Prostate gland (tissue), 2 donors: ENCODE measurements around the gene CCDC157. TPM values are rescaled to one million over a fixed set of nuclear protein-coding genes. Genes with fewer than 3 reads are reported as not detected.

Experiments
- DNase-seq: peaks from one replicate; pipeline ENCODE4 v3.0.0-alpha.2; 2019; ENCODE audit warnings: low spot score
- H3K27ac ChIP-seq, 2 donors: fragments of 200-600 bp; sonication (generic); 2 replicates each; pipeline ENCODE4 v1.5.1; 2017 to 2019
- H3K27me3 ChIP-seq: fragments of 200-600 bp; sonication (generic); replicated peaks from 2 replicates; pipeline ENCODE4 v1.5.1; 2019; ENCODE audit not compliant: insufficient read depth
- H3K36me3 ChIP-seq, 2 donors: fragments of 200-600 bp; sonication (generic); 1 replicate in 1 of 2; 2 replicates in 1 of 2; pipeline versions ENCODE4 v1.5.1 to v1.8.1; 2017 to 2019
- H3K4me1 ChIP-seq: fragments of 200-600 bp; sonication (generic); replicated peaks from 2 replicates; pipeline ENCODE4 v1.5.1; 2019
- H3K4me3 ChIP-seq, 2 donors: fragments of 200-600 bp; sonication (generic); 2 replicates each; pipeline ENCODE4 v1.5.1; 2017 to 2019
- H3K9me3 ChIP-seq: fragments of 200-600 bp; sonication (generic); 2 replicates; pipeline ENCODE4 v1.5.1; 2017
- CTCF ChIP-seq, 4 experiments: fragments of 200-600 bp in 2 of 4; fragments of 450-650 bp in 2 of 4; sonication (generic) in 2 of 4; IDR thresholded peaks; 1 replicate in 3 of 4; 2 replicates in 1 of 4; pipeline ENCODE4 v1.5.1; 2016 to 2019; ENCODE audit warnings: antibody characterized with exemption in 4 of 4, mild to moderate bottlenecking in 2 of 4, moderate library complexity in 2 of 4
- POLR2A ChIP-seq: fragments of 450-650 bp; IDR thresholded peaks from one replicate; pipeline ENCODE4 v1.6.1; 2016; ENCODE audit warnings: antibody characterized with exemption, mild to moderate bottlenecking
- POLR2AphosphoS5 ChIP-seq: sonication (generic); formaldehyde crosslinking; IDR thresholded peaks from one replicate; pipeline ENCODE4 v1.6.1; 2017; ENCODE audit warnings: antibody characterized with exemption
- WGBS: methylation state at CpG from one replicate; pipeline ENCODE4 v1.1.5; 2018; 5-methylcytosine and 5-hydroxymethylcytosine counted together
- intact Hi-C: fragments of 100-400 bp; cut with DNase I; formaldehyde crosslinking; loops from one replicate; pipeline ENCODE4 v1.14.2; 2022
- total RNA-seq, 2 donors: library from RNA; depleted of rRNA; stranded (reverse); fragments of >200 nt; gene quantifications; one replicate each; pipeline ENCODE4 v1.1.0, GENCODE V29; 2016

The CCDC157 gene
- total RNA-seq, 2 donors from 2014 or later = 3.5 to 28.6 TPM

GRCh38 chr22:30344447-30345200 lies 12.2 kb upstream of the CCDC157 start:
- no peak overlapping the region for H3K4me3 ChIP-seq
- no peaks in the 10 kb centered on the region for H3K27me3 ChIP-seq
- H3K9me3 ChIP-seq = no peaks in the 10 kb centered on the region
- WGBS = 88% methylated on average over 13 of the region's 13 CpGs
- TF ChIP-seq POLR2AphosphoS5 (no peak), POLR2A (no peak), CTCF (IDR thresholded peaks at IDR 0.05) (no peak)
- peaks cover 49 to 64% of the 10 kb centered on the region in 2 donors for H3K36me3 ChIP-seq
- H3K4me1 ChIP-seq = no peaks in the 10 kb centered on the region
- intact Hi-C loops = no loop called here
- H3K27ac ChIP-seq = no peak overlapping the region
- DNase-seq = no peak

GRCh38 chr22:30347255-30347892 lies 9.4 kb upstream of the CCDC157 start:
- H3K4me1 ChIP-seq = no peaks in the 10 kb centered on the region
- H3K27ac ChIP-seq = no peak overlapping the region
- no peak for TF ChIP-seq POLR2A
- no peak for TF ChIP-seq POLR2AphosphoS5
- no peak for TF ChIP-seq CTCF (IDR thresholded peaks at IDR 0.05)
- intact Hi-C loops = no loop called here
- 73% methylated on average over 5 of the region's 5 CpGs for WGBS
- peaks cover 28 to 44% of the 10 kb centered on the region in 2 donors for H3K36me3 ChIP-seq
- no peaks in the 10 kb centered on the region for H3K27me3 ChIP-seq
- DNase-seq = no peak
- H3K9me3 ChIP-seq = no peaks in the 10 kb centered on the region
- no peak overlapping the region for H3K4me3 ChIP-seq

- WGBS = 81% methylated on average over 4 of the region's 4 CpGs
- no peaks in the 10 kb centered on the region for H3K27me3 ChIP-seq
- H3K4me3 ChIP-seq = no peak overlapping the region
- H3K27ac ChIP-seq = no peak overlapping the region
- peaks cover 19 to 43% of the 10 kb centered on the region in 2 donors for H3K36me3 ChIP-seq
- no peak for DNase-seq
- no peaks in the 10 kb centered on the region for H3K4me1 ChIP-seq
- intact Hi-C loops = no loop called here
- no peak for TF ChIP-seq POLR2A
- no peak for TF ChIP-seq CTCF (IDR thresholded peaks at IDR 0.05)
- TF ChIP-seq POLR2AphosphoS5 = no peak
- no peaks in the 10 kb centered on the region for H3K9me3 ChIP-seq
Measured at GRCh38 chr22:30348404-30348803, 8.4 kb upstream of the CCDC157 start.

- Histone ChIP-seq H3K4me3 (no peak overlapping the region), H3K27me3 (no peaks in the 10 kb centered on the region), H3K4me1 (no peaks in the 10 kb centered on the region), H3K36me3 (peaks cover 19 to 40% of the 10 kb centered on the region in 2 donors), H3K9me3 (no peaks in the 10 kb centered on the region), H3K27ac (no peak overlapping the region)
- 71% methylated on average over 4 of the region's 4 CpGs for WGBS
- TF ChIP-seq POLR2AphosphoS5 (no peak), POLR2A (no peak), CTCF (IDR thresholded peaks at IDR 0.05) (no peak)
- DNase-seq = no peak
- intact Hi-C loops = no loop called here
Measured at GRCh38 chr22:30348809-30349208, 8.0 kb upstream of the CCDC157 start.

- Histone ChIP-seq H3K4me3 (no peak overlapping the region), H3K4me1 (peaks cover 10% of the 10 kb centered on the region), H3K36me3 (peaks cover 1 to 16% of the 10 kb centered on the region in 2 donors), H3K27ac (no peak overlapping the region), H3K27me3 (no peaks in the 10 kb centered on the region), H3K9me3 (no peaks in the 10 kb centered on the region)
- no peak for TF ChIP-seq CTCF (IDR thresholded peaks at IDR 0.05)
- no peak for TF ChIP-seq POLR2AphosphoS5
- no peak for TF ChIP-seq POLR2A
- 81% methylated on average over 3 of the region's 3 CpGs for WGBS
- no peak for DNase-seq
- intact Hi-C loops = no loop called here
Measured at GRCh38 chr22:30351226-30351625, 5.6 kb upstream of the CCDC157 start.
